K562 (cell line): Measurements from ENCODE around the gene RAD51D. TPM values are rescaled to one million over a fixed set of nuclear protein-coding genes. Genes with fewer than 3 reads are reported as not detected.

Experiments used
- COPS2 ChIP-seq: fragments of 450-650 bp; conservative IDR thresholded peaks from 2 replicates; pipeline ENCODE4 v1.6.1; 2016; ENCODE audit warnings: mild to moderate bottlenecking, moderate library complexity
- CREM ChIP-seq: IDR thresholded peaks from 2 replicates; pipeline ENCODE4 v1.6.1; 2014; ENCODE audit warnings: antibody characterized with exemption, low read depth
- CTCFL ChIP-seq: IDR thresholded peaks from 2 replicates; pipeline ENCODE4 v1.6.1; 2011; ENCODE audit warnings: borderline replicate concordance, low read depth, mild to moderate bottlenecking, moderate library complexity, low read length; ENCODE audit not compliant: insufficient read depth, poor library complexity, severe bottlenecking
- ELF2 ChIP-seq: fragments of 250-450 bp; sonication (Bioruptor Pico); IDR thresholded peaks from 2 replicates; pipeline ENCODE4 v1.5.0; 2021; ENCODE audit warnings: mild to moderate bottlenecking
- EP300 ChIP-seq: IDR thresholded peaks from 2 replicates; pipeline ENCODE4 v1.6.1; 2012; ENCODE audit warnings: low read length, improper control_type of control experiment
- FIP1L1 ChIP-seq: fragments of 200-400 bp; formaldehyde crosslinking; IDR thresholded peaks from 2 replicates; pipeline ENCODE4 v1.6.1; 2018; ENCODE audit warnings: mild to moderate bottlenecking, low read depth, low read length; ENCODE audit not compliant: poor library complexity, severe bottlenecking
- HDAC1 ChIP-seq, 2 experiments: fragments of 450-650 bp; IDR thresholded peaks; 2 replicates each; pipeline ENCODE4 v1.6.1; 2016 to 2017; ENCODE audit warnings: inconsistent platforms in 1 of 2, mild to moderate bottlenecking in 1 of 2, moderate library complexity in 1 of 2
- MAZ ChIP-seq, 2 experiments: fragments of 450-650 bp in 1 of 2; sonication (generic) in 1 of 2; formaldehyde crosslinking; IDR thresholded peaks in 1 of 2; conservative IDR thresholded peaks in 1 of 2; 2 replicates each; pipeline versions ENCODE4 v1.4.0 to v1.5.0; 2020; ENCODE audit warnings: mild to moderate bottlenecking in 1 of 2, missing genetic modification reagents in 1 of 2
- SP2 ChIP-seq: IDR thresholded peaks from 2 replicates; pipeline ENCODE4 v1.6.1; 2011; ENCODE audit warnings: mild to moderate bottlenecking, low read depth, low read length, moderate library complexity; ENCODE audit not compliant: poor library complexity, severe bottlenecking; ENCODE audit errors: extremely low read depth
- TAF1 ChIP-seq: IDR thresholded peaks from 2 replicates; pipeline ENCODE4 v1.6.1; 2011; ENCODE audit warnings: mild to moderate bottlenecking, low read length, moderate library complexity; ENCODE audit not compliant: insufficient read depth, control insufficient read depth, severe bottlenecking; ENCODE audit errors: extremely low read depth
- TBL1XR1 ChIP-seq, 2 experiments: IDR thresholded peaks; 2 replicates each; pipeline ENCODE4 v1.6.1; 2012; ENCODE audit warnings: improper control_type of control experiment in 2 of 2, low read length in 2 of 2, mild to moderate bottlenecking in 1 of 2
- ZBTB7A ChIP-seq: IDR thresholded peaks from 2 replicates; pipeline ENCODE4 v1.6.1; 2011; ENCODE audit warnings: low read depth, mild to moderate bottlenecking, low read length, moderate library complexity, borderline replicate concordance; ENCODE audit not compliant: control insufficient read depth
- ZNF217 ChIP-seq: sonication (generic); formaldehyde crosslinking; IDR thresholded peaks from 2 replicates; pipeline ENCODE4 v1.8.0; 2022; ENCODE audit warnings: mild to moderate bottlenecking, missing genetic modification reagents
- ZNF24 ChIP-seq: fragments of 450-650 bp; IDR thresholded peaks from 2 replicates; pipeline ENCODE4 v1.6.1; 2016
- ZNF592 ChIP-seq: fragments of 450-650 bp; IDR thresholded peaks from 2 replicates; pipeline ENCODE4 v1.6.1; 2017; ENCODE audit warnings: antibody characterized with exemption, mild to moderate bottlenecking
- ZNF766 ChIP-seq: fragments of 200-800 bp; sonication (Bioruptor generic); conservative IDR thresholded peaks from 2 replicates; pipeline ENCODE4 v1.6.1; 2016; ENCODE audit warnings: missing genetic modification characterization, missing compliant biosample characterization
- polyA plus RNA-seq, 8 experiments: library from polyadenylated mRNA; depleted of rRNA in 4 of 8; stranded (reverse) in 5 of 8; unstranded in 3 of 8; fragments of >200 nt; fragmentation: Nextera tagmentation in 2 of 8; fragmentation: Illumina TruSeq in 1 of 8; extraction: Ambion mirVana in 2 of 8; extraction: Trizol in 1 of 8; gene quantifications; 2 replicates each; pipeline versions ENCODE4 v1.2.1 to v1.2.3, GENCODE V29; 2011 to 2014; ENCODE audit warnings: inconsistent platforms in 1 of 8, missing spikeins in 1 of 8
- total RNA-seq, 7 experiments: library from RNA; depleted of rRNA in 6 of 7; stranded (reverse); fragments of >200 nt in 6 of 7; fragmentation: Illumina TruSeq in 2 of 7; extraction: Trizol in 2 of 7; gene quantifications; 2 replicates each; pipeline versions ENCODE4 v1.2.1 to v1.2.3, GENCODE V29; 2011 to 2021; ENCODE audit warnings: low replicate concordance in 1 of 7
- TF ChIP-seq, protein P1 (sequence below): fragments of 450-650 bp; IDR thresholded peaks from 2 replicates; pipeline ENCODE4 v1.6.1; 2016; ENCODE audit warnings: missing biosample characterization, missing genetic modification characterization
- TF ChIP-seq, protein P2 (sequence below): sonication (generic); formaldehyde crosslinking; IDR thresholded peaks from 2 replicates; pipeline ENCODE4 v1.8.1; 2023; ENCODE audit warnings: mild to moderate bottlenecking, missing genetic modification reagents, moderate library complexity

Gene RAD51D
- total and polyA plus RNA-seq, 9 of the 15 experiments (the other 6 are each of a cell fraction or from before 2014, with no cell fraction given) = 2.2 to 16.9 (median 8.7) TPM

- peak; percentile 82 for TF ChIP-seq SP2
- TF ChIP-seq ZNF766 = no peak
- TF ChIP-seq HDAC1 (IDR thresholded peaks at IDR 0.05) = no peak
- peak; percentile 90; the same call in 1 of the 2 replicates for TF ChIP-seq ZBTB7A
- peak; percentile 32; the same call in 1 of the 2 replicates for TF ChIP-seq ZNF24
- TF ChIP-seq TAF1 = peak; percentile 73
- peak in 1 of 2 experiments; percentile 80; a peak in 2 of 4 replicates for TF ChIP-seq MAZ (CRISPR knock-in tag; conservative IDR thresholded peaks at IDR 0.05 in 1 of 2, IDR thresholded peaks at IDR 0.05 in 1 of 2)
- TF ChIP-seq FIP1L1 = peak; percentile 42
- TF ChIP-seq, protein P1, sequence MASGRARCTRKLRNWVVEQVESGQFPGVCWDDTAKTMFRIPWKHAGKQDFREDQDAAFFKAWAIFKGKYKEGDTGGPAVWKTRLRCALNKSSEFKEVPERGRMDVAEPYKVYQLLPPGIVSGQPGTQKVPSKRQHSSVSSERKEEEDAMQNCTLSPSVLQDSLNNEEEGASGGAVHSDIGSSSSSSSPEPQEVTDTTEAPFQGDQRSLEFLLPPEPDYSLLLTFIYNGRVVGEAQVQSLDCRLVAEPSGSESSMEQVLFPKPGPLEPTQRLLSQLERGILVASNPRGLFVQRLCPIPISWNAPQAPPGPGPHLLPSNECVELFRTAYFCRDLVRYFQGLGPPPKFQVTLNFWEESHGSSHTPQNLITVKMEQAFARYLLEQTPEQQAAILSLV (tag) = no peak
- TF ChIP-seq, protein P2, sequence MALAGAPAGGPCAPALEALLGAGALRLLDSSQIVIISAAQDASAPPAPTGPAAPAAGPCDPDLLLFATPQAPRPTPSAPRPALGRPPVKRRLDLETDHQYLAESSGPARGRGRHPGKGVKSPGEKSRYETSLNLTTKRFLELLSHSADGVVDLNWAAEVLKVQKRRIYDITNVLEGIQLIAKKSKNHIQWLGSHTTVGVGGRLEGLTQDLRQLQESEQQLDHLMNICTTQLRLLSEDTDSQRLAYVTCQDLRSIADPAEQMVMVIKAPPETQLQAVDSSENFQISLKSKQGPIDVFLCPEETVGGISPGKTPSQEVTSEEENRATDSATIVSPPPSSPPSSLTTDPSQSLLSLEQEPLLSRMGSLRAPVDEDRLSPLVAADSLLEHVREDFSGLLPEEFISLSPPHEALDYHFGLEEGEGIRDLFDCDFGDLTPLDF (CRISPR knock-in tag) = peak; percentile 49; the same call in 1 of the 2 replicates
- TF ChIP-seq TBL1XR1 (IDR thresholded peaks at IDR 0.05; ENCODE audit: low read length in 2 of 2) = peak in 1 of 2 experiments; percentile 12; a peak in 1 of 4 replicates
- TF ChIP-seq EP300 = peak; percentile 12; the same call in 1 of the 2 replicates
- 0 out of 2 replicates have a peak, but pooled peaks have one; percentile 75 for TF ChIP-seq ZNF592
- no peak for TF ChIP-seq COPS2
- TF ChIP-seq CTCFL = peak; percentile 97
- TF ChIP-seq ELF2 (CRISPR knock-in tag) = no peak
- no peak for TF ChIP-seq ZNF217 (CRISPR knock-in tag)
- peak; percentile 53 for TF ChIP-seq CREM
These were observed 30.6 kb downstream of the RAD51D start (continued) for GRCh38 chr17:35088881-35089585.
